ENCODE results near the gene QRICH1. TPM values are rescaled to one million over a fixed set of nuclear protein-coding genes. Genes with fewer than 3 reads are reported as not detected.
A peak's percentile ranks its signal among the peaks of the same experiment; 100 is the strongest.

The QRICH1 gene
- total RNA-seq, 1 donor from 2014 or later: 123 TPM

DNA sequence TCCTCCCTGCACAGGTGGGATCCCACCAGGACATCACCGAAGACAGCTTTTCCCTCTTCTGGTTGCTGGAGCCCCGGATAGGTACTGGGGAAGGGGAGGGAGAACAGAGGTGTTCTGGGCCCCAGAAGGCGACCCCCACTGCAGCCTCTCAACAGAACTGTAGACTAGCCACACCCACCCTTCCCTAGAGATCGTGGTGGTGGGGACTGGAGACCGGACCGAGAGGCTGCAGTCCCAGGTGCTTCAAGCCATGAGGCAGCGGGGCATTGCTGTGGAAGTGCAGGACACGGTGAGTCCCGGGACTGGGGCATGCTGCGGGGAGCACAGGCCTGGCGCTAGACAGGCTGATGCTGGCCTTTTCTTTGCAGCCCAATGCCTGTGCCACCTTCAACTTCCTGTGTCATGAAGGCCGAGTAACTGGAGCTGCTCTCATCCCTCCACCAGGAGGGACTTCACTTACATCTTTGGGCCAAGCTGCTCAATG is 71.1 kb downstream of the QRICH1 start:
- Mint-ChIP-seq H3K4me1 (ENCODE audit: unreplicated experiment) (peaks cover 19% of the 10 kb centered on the region), H3K9me3 (no peaks in the 10 kb centered on the region), H3K4me3 (peak overlapping the region; percentile 94), H3K36me3 (peaks cover 12% of the 10 kb centered on the region), H3K27me3 (no peaks in the 10 kb centered on the region), H3K27ac (peak overlapping the region; percentile 92)
- TF ChIP-seq, protein P1, sequence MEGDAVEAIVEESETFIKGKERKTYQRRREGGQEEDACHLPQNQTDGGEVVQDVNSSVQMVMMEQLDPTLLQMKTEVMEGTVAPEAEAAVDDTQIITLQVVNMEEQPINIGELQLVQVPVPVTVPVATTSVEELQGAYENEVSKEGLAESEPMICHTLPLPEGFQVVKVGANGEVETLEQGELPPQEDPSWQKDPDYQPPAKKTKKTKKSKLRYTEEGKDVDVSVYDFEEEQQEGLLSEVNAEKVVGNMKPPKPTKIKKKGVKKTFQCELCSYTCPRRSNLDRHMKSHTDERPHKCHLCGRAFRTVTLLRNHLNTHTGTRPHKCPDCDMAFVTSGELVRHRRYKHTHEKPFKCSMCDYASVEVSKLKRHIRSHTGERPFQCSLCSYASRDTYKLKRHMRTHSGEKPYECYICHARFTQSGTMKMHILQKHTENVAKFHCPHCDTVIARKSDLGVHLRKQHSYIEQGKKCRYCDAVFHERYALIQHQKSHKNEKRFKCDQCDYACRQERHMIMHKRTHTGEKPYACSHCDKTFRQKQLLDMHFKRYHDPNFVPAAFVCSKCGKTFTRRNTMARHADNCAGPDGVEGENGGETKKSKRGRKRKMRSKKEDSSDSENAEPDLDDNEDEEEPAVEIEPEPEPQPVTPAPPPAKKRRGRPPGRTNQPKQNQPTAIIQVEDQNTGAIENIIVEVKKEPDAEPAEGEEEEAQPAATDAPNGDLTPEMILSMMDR (conservative IDR thresholded peaks at IDR 0.05): no peak
- no peak for DNase-seq (ENCODE audit: extremely low spot score, unreplicated experiment)

- Mint-ChIP-seq H3K27me3 (no peaks in the 10 kb centered on the region), H3K9me3 (no peaks in the 10 kb centered on the region), H3K4me1 (ENCODE audit: unreplicated experiment) (peaks cover 15% of the 10 kb centered on the region), H3K36me3 (peaks cover 8% of the 10 kb centered on the region), H3K4me3 (peak within 1 kb of the TSS; percentile 96), H3K27ac (peak within 1 kb of the TSS; percentile 97)
- TF ChIP-seq, protein P1 (conservative IDR thresholded peaks at IDR 0.05): peak; percentile 99
- DNase-seq (ENCODE audit: extremely low spot score, unreplicated experiment): peak; percentile 98
Observed at GRCh38 chr3:49021813-49022687, 71.8 kb downstream of the QRICH1 start, which contains the start of gene NDUFAF3. NDUFAF3 (plus strand) TSS chr3:49022121; CDS start chr3:49022145, 24 bp downstream.

GRCh38 chr3:49021213-49021812 is 72.6 kb downstream of the QRICH1 start:
- Mint-ChIP-seq H3K9me3 (no peaks in the 10 kb centered on the region), H3K36me3 (peaks cover 4% of the 10 kb centered on the region), H3K4me1 (ENCODE audit: unreplicated experiment) (peaks cover 11% of the 10 kb centered on the region), H3K4me3 (peak overlapping the region; percentile 96), H3K27me3 (no peaks in the 10 kb centered on the region), H3K27ac (peak overlapping the region; percentile 97)
- peak; percentile 98 for DNase-seq (ENCODE audit: extremely low spot score, unreplicated experiment)
- TF ChIP-seq, protein P1 (conservative IDR thresholded peaks at IDR 0.05): no peak

DNA sequence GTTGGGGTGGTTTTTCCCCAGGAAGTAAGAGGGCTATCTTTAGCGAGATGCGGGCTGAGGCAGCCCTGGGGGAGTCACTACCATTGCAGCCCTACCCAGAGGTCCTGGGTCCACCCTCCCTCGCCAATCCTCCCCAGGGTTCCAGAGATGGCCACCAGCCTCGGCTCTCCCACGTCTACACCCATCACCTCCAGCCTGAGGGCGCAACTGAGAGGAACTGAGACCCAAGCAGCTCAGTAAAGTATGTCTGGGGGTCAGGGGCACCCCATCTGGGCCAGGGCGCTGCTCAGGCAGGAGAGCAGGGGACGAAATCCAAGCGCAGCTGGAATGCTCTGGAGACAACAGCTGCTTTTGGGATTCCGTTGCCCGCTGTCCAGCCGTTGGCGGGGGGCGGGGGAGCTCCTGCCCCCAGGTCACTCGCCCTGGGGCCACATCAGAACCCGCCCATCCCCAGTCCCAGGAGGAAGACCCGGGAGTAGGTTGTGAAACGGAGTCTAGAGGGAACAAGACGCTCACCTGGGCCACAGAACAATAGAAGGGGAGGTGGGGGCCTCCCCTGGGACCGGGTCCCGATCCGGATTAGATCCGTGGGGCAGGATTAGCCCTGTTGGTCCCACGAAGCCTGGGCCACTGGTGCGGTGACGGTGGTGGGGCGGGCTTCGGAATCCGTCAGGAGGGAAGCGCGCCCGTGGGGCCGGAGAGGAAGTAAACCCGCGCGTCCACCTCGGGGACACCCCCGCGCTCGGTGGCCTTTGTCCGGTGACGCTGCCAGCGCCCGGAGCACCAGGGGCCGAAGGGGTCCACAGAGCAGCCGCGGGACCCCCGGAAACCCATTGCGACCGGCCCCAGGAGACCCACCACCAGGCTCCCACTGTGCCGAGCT is 73.3 kb downstream of the QRICH1 start:
- H3K4me1 Mint-ChIP-seq (ENCODE audit: unreplicated experiment): peaks cover 11% of the 10 kb centered on the region
- H3K4me3 Mint-ChIP-seq: peak overlapping the region; percentile 96
- H3K27ac Mint-ChIP-seq: peak overlapping the region; percentile 87
- H3K36me3 Mint-ChIP-seq: peaks cover 4% of the 10 kb centered on the region
- TF ChIP-seq, protein P1 (conservative IDR thresholded peaks at IDR 0.05): no peak
- no peak for DNase-seq (ENCODE audit: extremely low spot score, unreplicated experiment)
- no peaks in the 10 kb centered on the region for H3K27me3 Mint-ChIP-seq
- no peaks in the 10 kb centered on the region for H3K9me3 Mint-ChIP-seq

GRCh38 chr3:49019941-49020329 is 73.9 kb downstream of the QRICH1 start:
- Mint-ChIP-seq H3K4me3 (peak overlapping the region; percentile 96), H3K9me3 (no peaks in the 10 kb centered on the region), H3K4me1 (ENCODE audit: unreplicated experiment) (peaks cover 11% of the 10 kb centered on the region), H3K27me3 (no peaks in the 10 kb centered on the region), H3K27ac (peak overlapping the region; percentile 87), H3K36me3 (peaks cover 8% of the 10 kb centered on the region)
- no peak for DNase-seq (ENCODE audit: extremely low spot score, unreplicated experiment)
- TF ChIP-seq, protein P1 (conservative IDR thresholded peaks at IDR 0.05): no peak

All from type B pancreatic cell (in vitro differentiated cells).